Amniotic stem cell (primary cell): ENCODE results near the gene EGLN3.

ENCODE experiments used
- DNase-seq: peaks from one replicate; lab custom pipeline; 2025; lab: John Stamatoyannopoulos, UW

EGLN3 gene

DNA sequence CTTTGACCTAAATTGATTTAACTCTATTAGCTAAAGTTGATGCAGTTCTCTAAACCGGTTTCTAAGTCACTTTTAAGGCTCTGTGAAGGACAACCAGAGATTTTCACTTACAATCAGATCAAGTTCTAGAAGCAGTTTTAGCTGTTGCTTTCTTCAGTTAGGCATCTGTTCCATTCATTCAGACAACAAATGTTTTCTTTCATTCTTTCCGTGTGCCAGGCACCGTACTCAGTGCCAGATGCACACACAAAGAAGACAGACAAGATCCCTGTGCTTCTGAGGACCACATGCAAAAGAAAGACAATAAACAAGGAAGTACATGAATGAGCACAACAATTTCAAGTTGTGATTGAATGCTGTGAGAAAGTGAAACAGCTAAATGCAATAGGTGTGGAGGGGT lies 11.1 kb upstream of the EGLN3 start:
- DNase-seq: no peak

GRCh38 chr14:33959692-33960151 lies 8.8 kb upstream of the EGLN3 start:
- DNase-seq: no peak

DNA sequence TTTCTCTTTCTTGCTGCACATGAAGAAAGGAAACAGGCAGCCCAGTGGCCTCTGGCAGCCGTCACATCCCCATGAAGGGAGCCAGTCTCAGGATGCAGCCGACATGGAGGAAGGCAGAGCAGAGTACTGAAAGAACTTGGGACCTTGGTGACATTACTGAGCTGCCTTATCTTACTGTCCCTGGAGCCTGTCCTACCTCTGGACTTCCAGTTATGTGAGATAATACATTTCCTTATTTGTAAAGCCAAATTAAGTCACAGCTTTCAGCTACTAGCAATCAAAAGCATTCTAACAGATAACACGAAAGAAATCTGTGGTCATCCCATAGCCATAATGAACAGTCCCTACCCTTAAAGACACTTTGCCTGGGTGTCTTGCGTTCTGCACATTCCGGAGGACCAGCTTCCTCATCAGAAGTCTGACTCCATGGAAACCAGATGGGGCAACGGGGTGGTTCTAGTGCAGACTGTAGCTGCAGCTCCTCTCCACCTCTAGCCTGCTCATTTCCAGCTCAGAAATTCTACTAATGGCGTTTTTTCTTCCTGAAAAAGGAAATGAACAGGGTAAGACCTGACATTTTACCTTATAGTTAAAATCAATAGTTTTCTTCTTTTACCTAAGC lies 7.8 kb upstream of the EGLN3 start:
- DNase-seq: no peak

GRCh38 chr14:33957993-33958392 lies 7.1 kb upstream of the EGLN3 start:
- DNase-seq: no peak

- no peak for DNase-seq
These were observed 6.4 kb upstream of the EGLN3 start for GRCh38 chr14:33957299-33957698.

DNA sequence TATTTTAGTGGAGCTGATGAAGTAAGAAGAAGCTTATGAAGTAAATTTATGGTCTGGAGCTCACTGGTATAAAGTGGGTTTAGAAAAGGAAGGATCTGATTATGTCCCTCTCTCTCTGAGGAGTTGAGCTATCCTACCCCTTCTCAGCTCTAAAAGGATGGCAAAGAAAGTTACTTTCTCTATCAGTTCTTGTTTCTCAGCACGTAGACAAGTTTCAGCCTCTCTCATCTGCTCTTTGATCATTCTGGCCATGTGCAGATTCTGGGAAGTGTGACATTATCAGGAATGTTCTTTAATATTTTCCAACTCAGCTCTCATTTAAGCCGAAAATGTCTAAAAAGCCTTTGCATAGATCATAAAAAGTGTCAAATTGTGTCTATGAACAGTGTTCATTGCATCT lies 5.8 kb upstream of the EGLN3 start:
- no peak for DNase-seq

DNA sequence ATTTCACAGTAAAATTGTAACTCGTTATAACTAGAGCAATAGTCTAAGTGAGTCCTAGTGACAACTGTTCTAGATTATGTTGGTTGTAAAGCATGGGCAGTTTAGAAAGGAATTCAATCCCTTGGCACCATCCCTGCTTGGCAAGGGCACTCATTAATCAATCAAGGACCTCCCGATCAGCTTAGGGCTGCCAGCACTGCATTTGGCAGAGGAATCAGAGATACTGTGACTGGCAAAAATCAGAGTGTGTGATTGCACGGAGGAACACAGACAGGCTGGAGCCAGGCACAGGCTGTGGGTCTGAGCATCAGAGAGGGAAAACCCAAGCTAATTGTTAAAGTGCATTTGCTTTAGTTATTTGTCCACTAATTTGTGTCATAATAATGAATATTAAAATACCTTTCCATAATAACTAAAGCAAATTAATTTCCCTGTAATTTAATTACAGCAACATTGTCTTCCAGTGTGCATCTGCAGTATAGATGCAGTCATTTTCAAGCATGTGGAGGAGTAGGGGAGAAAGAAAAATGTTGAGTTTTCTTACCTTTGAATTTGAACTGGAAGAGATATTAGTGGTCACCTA lies 3.2 kb upstream of the EGLN3 start:
- no peak for DNase-seq

- no peak for DNase-seq
These were observed 1.7 kb upstream of the EGLN3 start for GRCh38 chr14:33952541-33952940.

- no peak for DNase-seq
These were observed 438 bp upstream of the EGLN3 start for GRCh38 chr14:33951183-33951840.

GRCh38 chr14:33949411-33949893 lies 1.4 kb downstream of the EGLN3 start:
- no peak for DNase-seq

DNA sequence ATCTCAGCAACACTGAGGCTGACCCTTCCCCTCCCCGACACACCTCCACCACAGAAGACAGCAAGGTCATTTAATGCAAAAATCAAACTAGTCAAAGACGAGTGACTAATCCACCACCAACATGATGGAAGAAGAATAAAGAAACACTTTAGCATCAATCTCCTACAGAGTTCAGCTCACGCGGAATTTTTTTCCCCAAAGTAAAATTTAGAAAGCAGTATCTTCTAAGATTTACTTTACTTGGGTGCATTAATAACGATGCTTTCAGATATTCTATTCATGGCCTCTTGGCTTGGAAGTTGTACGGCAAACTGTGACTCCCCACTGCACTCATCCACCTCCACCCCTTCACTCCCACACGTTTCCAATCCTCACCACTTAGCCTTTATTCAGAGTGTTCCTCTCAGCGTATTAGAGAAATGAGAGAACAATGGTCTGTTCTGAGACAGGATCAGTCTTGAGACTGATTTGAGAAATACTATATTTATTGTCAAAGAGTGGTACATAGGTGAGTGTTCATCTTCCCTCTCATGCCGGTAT lies 1.9 kb downstream of the EGLN3 start:
- no peak for DNase-seq

DNA sequence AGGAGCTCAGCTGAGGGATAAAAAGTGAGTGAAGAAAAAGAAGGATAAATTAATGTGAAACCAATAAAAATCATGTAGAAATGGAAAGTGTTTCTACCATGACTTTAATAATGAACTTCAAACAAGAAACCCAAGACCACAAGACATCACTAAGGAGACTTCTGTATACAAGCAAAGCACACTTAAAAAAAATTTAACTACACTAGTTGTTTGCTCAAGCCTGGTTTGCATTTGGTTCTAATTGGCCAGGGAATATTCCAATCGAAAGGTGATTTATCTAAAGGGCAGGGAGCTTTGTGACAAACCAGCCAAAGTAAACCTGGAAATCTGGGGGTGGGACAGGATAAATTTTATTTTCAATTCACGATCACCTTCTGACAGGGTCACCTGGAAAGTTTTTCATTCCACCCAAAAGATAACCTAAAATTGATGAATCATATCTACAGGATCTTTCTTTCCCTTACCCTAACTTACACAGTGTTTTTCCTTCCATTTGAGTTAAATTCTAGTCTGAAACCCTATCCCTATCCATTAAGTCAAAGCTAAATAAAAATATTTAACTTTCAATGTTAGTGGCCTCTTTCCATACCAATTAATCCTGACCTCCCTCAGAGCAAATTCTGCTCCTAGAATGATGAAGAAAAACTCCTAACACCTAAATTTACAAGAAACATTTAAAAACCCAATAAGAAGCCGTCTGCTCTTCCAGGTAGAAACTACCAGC lies 2.6 kb downstream of the EGLN3 start:
- DNase-seq: no peak

DNA sequence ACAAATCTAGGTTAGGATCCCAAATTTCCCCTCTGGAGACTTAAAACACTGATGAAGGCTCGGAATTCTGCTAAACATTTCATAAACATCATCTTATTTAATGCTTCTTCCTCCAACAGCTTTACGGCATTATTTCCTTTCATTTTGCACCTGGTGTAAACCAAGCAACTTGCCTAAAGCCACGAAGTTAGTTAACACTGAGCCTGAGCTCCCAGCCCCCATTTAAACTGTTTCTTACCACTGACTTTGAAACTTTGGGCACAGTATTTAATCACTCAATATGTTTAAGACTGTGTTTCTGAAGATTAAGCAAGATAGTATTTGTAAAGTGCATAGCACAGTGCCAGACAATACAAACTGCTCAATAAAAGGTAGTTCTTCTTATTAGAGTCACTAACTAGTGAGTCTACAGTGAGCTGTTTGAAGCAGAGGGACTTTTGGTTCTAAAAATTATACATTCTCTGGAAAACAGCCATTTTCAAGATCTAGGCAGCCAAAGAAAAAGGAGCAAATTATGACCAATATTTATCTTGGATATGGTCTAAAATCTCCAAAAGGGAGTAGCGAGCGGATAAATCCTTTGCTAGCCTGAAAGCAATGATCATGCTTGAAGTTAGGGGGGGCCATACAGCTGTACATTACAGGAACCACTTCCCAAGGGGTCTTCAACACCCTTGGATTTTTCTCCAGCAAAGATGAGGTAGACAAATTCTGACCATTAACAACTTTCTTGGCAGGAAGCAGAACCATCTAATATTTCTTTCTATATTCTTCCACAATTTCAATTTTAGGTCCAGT lies 4.0 kb downstream of the EGLN3 start:
- no peak for DNase-seq

- DNase-seq: no peak
These were observed 5.4 kb downstream of the EGLN3 start for GRCh38 chr14:33945210-33946088.

- no peak for DNase-seq
These were observed 7.6 kb downstream of the EGLN3 start for GRCh38 chr14:33943096-33943883.

DNA sequence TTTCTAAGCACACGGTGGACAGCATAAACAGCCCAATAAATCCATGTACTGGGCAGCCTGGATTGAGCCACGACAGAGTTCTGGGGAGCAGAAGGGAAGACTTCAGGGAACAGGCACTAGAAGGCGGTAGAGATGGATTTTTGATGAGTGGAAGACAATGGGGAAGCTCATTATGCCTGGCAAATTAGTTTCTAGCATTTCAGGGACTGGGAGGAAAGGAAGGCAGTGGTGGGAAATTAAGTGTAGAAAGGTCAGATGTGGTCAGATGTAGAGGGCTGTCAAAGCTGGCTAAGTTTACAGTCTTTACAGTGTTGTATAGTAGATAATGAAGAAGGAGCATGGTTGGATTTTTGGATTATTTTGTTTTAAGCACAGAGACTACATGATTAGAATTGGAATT lies 9.2 kb downstream of the EGLN3 start:
- DNase-seq: no peak

GRCh38 chr14:33940561-33941011 lies 10.3 kb downstream of the EGLN3 start:
- no peak for DNase-seq

DNA sequence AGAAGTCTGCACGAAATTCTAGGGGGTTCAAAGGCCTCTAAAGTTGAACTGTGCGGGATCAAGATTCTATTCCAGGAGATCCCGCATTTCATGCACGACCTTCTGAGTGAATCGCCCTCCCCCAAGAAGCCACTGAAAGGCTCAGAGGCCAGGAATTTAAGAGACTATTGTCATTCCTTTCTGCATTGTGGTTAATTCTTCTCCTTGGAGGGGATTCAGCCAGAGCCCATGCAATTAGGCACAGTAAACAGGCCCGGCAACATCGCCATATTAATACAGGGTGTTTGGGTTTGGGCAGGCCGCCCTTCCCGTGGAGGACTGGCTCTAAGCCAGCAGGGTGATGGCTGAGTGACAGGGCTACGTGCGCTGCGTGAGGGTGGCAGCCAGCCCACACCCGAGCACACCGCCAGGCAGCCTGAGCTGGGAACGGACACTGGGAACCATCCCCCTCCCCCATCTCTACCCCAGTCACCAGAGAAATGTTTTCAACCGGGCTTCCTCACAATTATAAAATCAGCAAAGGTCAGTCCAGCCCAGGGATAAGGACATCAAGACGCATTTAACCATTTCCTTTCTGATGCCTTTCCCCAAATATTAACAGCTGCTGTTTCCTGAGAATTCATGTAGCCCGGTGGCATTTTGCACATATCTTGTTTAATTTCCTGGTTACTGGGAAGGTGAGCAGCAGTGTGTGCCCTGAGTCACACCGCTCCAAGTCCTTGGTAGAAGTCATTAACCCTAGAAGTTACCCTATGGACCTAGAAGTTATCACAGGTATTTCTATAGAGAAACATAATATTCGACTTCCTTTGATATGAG lies 12.5 kb downstream of the EGLN3 start:
- DNase-seq: no peak

- no peak for DNase-seq
These were observed 14.5 kb downstream of the EGLN3 start for GRCh38 chr14:33936391-33936790.
